ENCODE measurements around the gene NPW. TPM values are rescaled to one million over a fixed set of nuclear protein-coding genes. Genes with fewer than 3 reads are reported as not detected.
A peak's percentile ranks its signal among the peaks of the same experiment; 100 is the strongest.

The NPW gene
- 3.8 TPM for polyA plus RNA-seq (ENCODE audit: insufficient read length)
- long read RNA-seq, donor 1, transcript NPW-202 (2 exons, 991 nt) = major isoform, 70 of 70 reads
- long read RNA-seq, donor 1, partial matches to known transcripts = 0 of 70 reads
- long read RNA-seq, donor 1, other reads (novel, unspliced or antisense) = 0 of 70 reads
- long read RNA-seq, donor 2, transcript NPW-202 (2 exons, 991 nt) = major isoform, 40 of 40 reads
- long read RNA-seq, donor 2, partial matches to known transcripts = 0 of 40 reads
- long read RNA-seq, donor 2, other reads (novel, unspliced or antisense) = 0 of 40 reads
- long read RNA-seq, donor 3, transcript NPW-202 (2 exons, 991 nt) = major isoform, 19 of 19 reads
- long read RNA-seq, donor 3, partial matches to known transcripts = 0 of 19 reads
- long read RNA-seq, donor 3, other reads (novel, unspliced or antisense) = 0 of 19 reads
- long read RNA-seq, donor 4, partial matches to known transcripts = 0 of 1 reads
- long read RNA-seq, donor 4, other reads (novel, unspliced or antisense) = 0 of 1 reads
- long read RNA-seq, donor 5, transcript NPW-202 (2 exons, 991 nt) = major isoform, 31 of 31 reads
- long read RNA-seq, donor 5, partial matches to known transcripts = 0 of 31 reads
- long read RNA-seq, donor 5, other reads (novel, unspliced or antisense) = 0 of 31 reads
- long read RNA-seq, donor 6, transcript NPW-202 (2 exons, 991 nt) = major isoform, 39 of 39 reads
- long read RNA-seq, donor 6, partial matches to known transcripts = 0 of 39 reads
- long read RNA-seq, donor 6, other reads (novel, unspliced or antisense) = 0 of 39 reads
- long read RNA-seq, donor 7, transcript NPW-202 (2 exons, 991 nt) = major isoform, 44 of 44 reads
- long read RNA-seq, donor 7, partial matches to known transcripts = 0 of 44 reads
- long read RNA-seq, donor 7, other reads (novel, unspliced or antisense) = 0 of 44 reads
- long read RNA-seq, donor 8, transcript NPW-202 (2 exons, 991 nt) = major isoform, 6 of 6 reads
- long read RNA-seq, donor 8, partial matches to known transcripts = 0 of 6 reads
- long read RNA-seq, donor 8, other reads (novel, unspliced or antisense) = 0 of 6 reads

DNA sequence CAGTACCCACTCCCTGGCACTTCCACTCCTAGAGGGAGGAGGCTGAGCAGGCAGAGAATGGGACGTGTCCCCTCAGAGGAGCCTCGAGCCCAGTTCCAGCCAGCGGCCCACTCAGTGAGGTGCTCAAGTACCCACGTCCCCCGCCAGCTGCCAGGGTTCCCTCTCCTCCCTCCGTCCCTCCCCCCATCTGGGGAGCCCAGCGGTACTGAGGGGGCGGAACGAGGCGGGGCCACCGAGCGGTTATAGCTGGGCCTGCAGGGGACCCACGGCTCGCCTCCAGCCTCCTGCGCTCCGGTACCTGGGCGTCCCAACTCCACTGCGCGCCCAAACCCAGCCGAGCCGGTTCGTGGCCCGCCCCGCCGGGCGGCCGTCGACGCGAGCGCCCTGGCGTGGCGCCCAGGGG, at the start of gene NPW:
Gene NPW (plus strand): TSS at position 268 of the 403 bp plus-strand sequence.
- no peak for DNase-seq

DNA sequence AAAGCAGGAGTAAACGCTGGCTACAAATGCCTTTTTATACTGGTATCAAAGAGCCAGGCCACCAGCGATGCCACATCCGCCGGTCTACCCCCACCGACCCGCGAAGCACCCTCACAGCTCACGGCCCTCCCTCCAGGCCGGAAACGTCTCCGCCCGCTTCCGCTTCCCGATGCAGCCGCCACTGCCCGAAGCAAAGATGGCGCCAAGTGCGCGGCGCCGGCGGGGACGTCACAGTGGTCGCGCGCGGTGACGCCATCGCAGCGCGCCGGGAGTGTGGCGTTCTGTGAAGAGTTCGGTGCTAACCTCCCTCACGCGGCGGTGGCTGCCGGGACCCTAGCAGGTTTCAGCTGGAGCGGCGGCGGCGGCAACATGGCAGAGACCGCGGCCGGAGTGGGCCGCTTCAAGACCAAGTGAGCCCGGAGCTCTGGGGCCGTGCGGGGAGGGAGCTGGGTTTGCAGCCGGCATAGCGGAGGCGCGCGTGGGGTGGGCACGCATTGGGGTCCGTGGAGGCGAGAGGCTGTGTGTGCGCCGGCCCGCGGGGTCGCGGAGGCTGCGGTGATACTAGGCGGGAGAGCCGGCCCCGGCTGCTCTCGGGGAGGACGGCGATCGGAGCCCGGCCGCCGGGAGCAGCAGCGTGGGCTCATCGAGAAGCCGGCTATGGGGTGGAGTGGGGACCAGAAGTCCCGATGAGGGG, 47.6 kb upstream of the NPW start, which contains the start of gene TBL3:
Gene TBL3 (plus strand): TSS at position 258 of the 694 bp plus-strand sequence. CDS start 112 bp downstream, at position 370.
- DNase-seq = peak; percentile 95

DNA sequence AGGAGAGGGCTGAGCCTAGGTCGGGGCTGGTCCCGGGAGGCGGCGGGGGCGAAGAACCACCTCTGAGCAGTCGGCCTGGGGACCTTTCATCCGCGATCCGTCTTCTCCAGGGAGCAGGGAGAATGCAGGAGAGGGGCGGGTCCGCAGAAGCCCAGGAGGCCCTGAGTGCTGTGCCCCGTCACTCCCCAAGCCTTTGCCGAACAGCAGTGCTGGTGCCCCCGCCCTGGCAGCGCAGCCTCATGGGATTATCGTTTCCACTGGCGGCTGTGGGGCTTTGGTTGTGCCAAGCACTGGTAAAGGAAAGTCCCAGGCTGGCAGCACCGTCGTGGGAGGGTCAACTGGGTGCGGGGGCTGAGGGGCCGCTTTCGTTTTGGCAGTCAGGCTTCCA, 47.1 kb upstream of the NPW start:
- no peak for DNase-seq

DNA sequence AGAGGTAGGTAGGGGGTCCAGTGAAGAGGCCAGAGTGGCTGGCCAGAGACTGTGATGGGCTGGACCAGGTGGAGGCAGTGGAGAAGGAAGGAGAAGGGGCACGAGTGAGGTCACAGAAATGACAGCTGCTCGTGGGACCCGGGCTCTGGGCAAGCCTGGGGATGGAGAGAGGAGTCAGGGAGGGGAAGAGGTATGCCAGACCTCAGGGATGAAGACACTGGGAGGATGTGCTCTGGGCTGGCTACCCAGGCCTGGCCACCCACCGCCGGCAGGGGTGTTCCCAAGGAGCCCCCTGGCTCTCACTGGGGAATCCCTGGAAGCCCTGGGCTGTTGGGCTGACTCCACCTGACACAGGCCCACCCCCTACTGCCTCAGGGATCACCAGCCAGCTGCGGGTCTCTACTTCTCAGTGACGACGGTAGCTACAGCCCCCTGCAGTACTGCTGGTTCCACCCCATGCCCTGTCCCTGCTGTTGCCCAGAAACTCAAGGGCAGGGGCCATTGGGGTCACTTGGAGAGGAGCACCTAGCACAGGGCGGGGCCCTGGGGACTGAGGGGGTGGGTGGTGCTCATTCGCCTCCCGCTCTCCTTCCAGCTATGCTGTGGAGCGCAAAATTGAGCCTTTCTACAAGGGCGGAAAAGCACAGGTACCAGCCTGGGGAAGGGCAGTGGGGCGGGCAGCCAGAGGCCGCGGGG, 46.0 kb upstream of the NPW start:
- no peak for DNase-seq

DNA sequence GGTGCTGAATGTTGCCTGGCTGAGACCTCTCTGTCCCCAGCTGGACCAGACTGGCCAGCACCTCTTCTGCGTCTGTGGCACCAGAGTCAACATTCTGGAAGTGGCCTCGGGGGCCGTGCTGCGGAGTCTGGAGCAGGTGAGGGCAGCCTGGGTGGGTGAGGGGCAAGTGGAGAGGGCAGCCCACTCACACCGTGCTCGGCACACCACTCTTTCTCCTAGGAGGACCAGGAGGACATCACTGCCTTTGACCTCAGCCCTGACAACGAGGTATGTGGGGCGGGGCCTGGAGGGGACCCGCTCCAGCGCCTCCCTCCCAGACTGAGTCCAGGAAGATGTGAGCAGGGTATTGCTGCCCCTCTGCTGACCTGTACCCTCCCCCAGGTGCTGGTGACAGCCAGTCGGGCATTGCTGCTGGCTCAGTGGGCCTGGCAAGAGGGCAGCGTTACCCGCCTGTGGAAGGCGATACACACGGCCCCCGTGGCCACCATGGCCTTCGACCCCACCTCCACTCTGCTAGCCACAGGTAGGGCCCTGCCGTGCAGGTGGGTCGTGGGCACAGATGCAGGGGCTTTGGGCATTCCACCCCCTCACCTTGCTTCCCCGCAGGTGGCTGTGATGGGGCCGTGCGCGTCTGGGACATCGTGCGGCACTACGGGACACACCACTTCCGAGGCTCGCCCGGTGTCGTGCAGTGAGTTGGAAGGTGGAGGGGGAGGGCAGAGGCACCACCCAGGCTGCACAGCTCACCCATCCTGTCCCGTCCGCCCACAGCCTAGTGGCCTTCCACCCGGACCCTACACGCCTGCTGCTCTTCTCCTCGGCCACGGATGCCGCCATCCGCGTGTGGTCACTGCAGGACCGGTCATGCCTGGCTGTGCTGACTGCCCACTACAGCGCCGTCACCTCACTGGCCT, 45.2 kb upstream of the NPW start:
- no peak for DNase-seq

DNA sequence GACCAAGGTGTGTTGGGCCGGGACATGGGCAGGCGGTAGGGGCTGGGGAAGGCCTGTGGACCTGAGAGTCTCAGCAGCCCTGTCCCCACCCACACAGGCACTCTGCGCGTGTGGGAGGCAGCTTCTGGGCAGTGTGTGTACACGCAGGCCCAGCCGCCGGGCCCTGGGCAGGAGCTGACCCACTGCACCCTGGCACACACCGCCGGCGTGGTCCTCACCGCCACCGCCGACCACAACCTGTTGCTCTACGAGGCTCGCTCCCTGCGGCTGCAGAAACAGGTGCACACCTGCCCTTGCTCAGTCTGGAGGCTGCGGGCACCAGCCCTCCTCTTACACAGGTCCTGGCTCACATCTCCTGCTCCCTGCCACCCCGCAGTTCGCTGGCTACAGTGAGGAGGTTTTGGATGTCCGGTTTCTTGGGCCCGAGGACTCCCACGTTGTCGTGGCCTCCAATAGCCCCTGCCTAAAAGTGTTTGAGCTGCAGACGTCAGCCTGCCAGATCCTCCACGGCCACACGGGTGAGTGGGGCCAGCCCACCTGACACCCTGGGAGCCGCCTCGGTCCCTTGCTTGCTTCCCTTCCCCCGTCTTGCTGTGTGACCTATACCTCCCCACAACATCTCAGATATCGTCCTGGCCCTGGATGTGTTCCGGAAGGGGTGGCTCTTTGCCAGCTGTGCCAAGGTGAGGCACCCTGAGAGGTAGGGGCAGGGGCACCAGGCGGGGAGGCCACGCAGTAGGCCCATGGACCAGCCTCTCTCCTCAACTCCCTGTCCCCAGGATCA, 44.0 kb upstream of the NPW start:
- no peak for DNase-seq

DNA sequence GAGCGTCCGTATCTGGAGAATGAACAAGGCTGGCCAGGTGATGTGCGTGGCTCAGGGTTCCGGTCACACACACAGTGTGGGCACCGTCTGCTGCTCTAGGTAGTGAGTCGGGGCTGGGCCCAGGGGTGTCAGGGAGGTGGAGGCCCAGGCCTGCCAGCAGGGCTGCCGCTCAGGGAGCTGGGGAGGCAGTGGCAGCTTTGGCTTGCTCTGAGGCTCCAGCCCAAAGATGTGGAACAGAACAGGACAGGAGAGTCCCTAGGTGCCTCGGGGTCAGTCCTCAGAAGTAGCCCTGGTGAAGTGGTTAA, 43.4 kb upstream of the NPW start:
- DNase-seq = no peak

DNA sequence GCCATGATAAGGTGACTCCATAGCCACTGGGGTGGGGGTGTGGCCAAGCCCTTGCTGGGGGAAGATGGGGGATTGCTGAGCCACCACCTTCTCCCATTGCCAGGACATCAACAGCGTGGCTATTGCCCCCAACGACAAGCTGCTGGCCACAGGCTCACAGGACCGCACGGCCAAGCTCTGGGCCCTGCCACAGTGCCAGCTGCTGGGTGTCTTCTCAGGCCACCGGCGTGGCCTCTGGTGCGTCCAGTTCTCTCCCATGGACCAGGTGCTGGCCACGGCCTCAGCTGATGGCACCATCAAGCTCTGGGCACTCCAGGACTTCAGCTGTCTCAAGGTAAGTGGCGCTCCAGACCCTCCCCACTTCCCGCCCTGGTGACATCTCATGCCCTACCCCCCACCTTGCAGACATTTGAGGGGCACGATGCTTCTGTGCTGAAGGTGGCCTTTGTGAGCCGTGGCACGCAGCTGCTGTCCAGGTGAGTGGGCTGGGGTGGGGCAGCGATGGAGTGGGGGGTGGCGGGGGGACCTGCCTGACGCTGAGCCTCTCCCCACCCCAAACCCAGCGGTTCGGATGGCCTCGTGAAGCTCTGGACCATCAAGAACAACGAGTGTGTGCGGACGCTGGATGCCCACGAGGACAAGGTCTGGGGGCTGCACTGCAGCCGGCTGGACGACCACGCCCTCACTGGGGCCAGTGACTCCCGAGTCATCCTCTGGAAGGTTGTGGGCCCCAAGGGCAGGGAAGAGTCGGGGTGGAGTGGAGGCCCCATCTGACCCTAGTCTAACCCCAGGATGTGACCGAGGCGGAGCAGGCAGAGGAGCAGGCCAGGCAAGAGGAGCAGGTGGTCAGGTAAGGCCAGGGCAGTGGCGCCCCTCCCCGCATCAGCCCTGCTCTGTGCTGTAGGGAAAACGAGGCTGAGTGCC, 42.4 kb upstream of the NPW start:
- no peak for DNase-seq

DNA sequence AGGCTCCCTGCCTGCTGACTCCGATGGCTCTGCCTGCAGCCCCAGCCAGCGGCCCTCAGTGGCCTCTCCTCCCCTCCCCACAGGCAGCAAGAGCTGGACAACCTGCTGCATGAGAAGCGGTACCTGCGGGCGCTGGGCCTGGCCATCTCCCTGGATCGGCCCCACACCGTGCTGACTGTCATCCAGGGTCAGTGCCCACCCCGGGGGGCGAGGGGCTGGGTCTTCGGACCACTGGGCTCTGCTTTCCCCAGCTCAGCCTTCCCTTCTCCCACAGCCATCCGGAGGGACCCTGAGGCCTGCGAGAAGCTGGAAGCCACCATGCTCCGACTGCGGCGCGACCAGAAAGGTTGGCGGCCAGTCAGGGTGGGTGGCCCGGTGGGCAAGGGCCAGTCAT, 41.7 kb upstream of the NPW start:
- DNase-seq = no peak

DNA sequence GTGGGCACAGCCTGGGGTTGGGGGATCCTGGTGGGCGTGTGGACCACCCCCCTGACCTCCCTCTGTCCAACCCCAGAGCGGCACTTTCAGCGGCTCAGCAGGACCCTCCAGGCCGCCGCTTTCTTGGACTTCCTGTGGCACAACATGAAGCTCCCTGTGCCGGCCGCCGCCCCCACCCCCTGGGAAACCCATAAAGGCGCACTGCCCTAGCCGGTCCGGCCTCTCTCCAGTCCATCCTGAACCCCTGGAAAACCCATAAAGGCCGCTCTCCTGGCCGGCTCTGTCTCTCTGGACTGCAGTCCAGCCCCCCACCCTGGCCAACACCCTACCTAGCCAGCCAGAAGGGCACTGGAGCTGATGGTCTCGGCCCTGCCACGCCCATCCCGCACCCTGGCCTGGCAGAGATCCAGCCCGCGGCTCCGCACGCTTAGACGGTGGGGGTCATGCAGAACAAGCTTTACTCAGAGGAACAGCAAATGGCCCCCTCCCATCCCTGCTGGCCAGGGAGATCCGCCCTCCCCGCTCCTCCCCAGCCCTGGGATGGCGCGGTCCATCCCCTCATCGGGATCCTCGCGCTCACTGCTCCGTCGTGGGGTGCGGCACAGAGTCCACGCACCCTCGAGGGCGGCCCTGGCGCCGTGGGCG, 41.0 kb upstream of the NPW start:
- DNase-seq = no peak

DNA sequence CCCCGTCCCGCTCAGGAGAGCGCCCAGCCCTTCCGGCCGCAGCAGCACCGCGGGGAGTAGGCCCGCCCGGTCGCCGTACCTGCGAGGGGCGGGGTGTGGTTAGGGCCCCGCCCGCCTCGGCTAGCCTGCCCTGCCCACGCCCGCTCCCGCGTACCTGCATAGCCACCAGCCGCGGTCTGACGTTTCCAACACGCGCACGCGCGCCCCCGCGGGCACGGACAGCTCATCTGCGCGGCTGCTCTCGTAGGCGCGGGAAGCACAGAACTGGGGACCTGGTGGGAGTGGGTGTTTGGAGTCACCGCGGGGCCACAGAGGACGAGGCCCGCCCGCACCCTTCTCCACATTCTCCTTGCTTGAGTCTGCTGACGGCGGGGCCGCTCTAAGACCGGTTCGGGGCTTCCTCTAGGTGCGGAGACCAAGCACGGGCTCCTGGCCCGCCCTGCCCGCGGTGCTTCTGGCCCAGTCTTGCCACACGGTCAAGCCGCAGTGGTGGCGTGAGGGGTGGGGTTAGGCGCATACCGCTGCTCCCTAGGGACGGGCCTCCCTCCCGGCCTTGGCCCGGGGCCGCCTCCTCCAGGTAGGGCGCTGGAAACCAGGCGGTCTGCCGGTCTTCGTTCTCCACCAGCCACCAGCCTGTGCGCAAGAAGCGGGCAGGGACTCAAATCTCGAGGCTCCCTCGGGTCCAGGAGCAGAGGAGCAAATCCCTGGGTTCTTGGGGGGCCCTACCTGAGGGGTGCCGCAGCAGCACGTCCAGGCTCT, 40.1 kb upstream of the NPW start:
- no peak for DNase-seq

DNA sequence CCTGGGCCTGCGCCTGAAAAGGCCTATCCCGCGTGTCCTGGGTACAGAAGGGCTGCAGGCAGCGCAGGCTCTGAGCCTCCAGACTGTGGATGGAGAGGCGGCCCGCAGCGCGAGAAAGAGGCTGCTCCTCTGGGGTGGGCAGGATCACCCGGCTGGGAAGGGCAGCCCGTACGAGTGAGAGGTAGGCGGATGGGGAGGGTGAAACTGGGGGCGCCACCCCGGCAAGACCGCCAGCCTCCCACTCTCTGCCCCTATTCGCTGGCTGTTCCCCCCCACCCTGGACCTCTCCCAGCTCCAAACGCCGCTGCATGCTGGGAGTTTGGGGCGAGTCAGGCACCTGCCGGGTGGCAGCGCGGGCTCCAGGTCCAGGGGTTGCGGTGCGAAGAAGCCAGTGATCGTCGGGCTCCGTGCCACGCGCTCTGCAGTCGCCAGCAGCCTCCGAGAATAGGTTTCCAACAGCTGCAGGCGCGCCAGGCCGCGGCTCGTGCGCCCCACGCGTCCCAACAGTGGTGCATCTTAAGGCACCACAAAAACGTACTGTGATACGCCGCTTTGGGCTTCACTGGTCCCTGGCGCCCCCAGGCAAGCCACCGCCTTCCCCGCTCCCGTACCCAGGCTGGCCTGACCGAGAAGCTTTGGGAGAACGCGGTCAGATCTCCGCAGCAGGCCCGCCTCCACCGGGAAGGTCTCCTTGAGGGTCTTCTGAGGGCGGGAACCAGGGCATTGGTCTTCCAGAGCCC, 39.4 kb upstream of the NPW start:
- no peak for DNase-seq

DNA sequence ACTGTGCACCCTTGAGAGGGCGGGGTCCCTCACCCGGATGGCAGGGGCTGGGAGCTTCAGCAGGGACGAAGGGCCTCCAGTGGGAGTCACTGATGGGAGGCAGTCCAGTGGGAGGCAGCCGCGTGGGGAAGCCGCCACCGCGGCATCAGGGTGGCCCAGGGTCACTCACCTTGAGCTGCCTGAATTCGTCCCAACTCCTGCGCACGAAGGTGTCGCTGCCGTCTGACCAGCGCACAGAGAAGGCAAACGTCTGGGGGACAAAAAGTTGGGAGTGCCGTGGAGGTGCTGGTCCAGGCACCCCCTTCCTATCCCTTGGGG, 38.9 kb upstream of the NPW start:
- DNase-seq = no peak

DNA sequence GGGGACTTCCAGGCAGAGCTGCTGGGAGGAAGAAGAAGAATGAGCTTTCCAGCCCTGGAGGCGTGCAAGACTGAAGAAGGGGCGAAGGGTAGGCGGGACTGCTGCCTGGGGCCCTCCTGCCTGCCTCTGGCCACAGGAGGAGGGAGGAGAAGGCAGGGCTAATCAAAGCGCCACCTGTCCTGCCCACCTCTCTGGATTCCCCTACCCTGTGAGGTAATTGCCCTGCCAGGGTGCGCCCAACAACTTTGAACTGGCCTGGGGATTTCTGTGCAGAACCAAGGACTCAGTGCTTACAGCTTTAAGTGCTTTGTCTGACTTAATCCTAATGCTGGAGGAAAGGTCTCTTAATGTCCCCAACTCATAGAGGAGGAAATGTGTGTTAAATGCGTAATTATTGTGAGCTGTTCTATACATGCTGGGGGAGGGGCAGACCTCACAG, 38.2 kb upstream of the NPW start, which contains the start of gene NOXO1:
Gene NOXO1 (minus strand): TSS at position 72 of the 439 bp plus-strand sequence. CDS start 290 bp downstream, outside the sequence.
- no peak for DNase-seq

DNA sequence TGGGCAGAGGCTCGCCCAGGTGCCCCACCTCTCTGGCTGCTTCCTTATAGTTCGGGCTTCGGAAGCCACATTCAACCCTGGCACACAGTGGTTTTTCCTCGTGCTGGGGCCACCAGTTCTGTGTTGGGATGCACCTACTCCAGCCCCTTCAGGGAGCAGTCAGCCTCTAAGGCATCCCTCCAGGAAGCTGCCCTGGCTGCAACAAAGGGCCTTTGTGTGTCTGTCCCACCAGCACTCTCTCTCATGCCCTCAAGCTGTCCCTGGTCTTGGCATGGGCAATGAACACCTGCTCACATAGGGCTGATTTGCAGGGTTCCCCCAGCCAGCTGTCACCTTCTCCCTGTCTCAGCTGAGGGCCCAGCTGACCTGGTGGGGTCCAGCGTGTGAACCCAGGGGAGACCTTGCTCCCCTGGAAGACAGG, 37.6 kb upstream of the NPW start:
- DNase-seq = no peak

DNA sequence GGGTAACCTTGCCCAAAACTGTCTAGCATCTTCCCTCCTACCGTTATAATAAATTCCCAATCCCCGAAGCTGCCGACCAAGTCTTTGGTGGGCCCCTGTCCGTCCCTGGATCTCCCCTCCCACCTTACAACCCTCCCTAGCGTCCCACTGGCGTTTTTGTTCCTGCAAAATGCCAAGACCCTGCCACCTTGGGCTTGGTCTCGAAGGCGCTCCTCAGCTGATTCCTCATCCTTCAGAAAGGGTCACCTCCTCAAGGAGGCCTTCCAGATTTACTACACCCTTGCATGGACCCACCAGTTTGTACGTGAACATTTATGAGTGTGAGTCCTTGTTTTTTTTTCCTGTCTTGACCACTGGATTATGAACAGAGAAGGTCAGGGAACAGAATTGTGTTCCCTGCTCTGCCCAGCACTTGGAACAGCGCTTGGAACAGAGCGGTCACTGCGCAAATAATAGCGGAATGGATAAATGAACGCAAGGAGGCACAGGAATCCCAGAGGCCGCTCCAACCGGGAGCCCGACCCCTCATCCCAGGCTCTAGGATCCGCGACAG, 36.5 kb upstream of the NPW start:
- DNase-seq = no peak
